ENCODE results near the gene RAB24.

The RAB24 gene

GRCh38 chr5:177296581-177296980 lies 6.9 kb downstream of the RAB24 start:
- TF ChIP-seq GLIS3 (CRISPR knock-in tag; IDR thresholded peaks at IDR 0.05) (no peak), POU6F1 (CRISPR knock-in tag; IDR thresholded peaks at IDR 0.05; ENCODE audit: borderline replicate concordance, low read depth) (no peak), OSR1 (CRISPR knock-in tag; IDR thresholded peaks at IDR 0.05) (no peak), ESRRG (CRISPR knock-in tag; IDR thresholded peaks at IDR 0.05) (no peak), ARNTL (CRISPR knock-in tag; IDR thresholded peaks at IDR 0.05; ENCODE audit: borderline replicate concordance, low read depth) (no peak), TSHZ2 (CRISPR knock-in tag; IDR thresholded peaks at IDR 0.05) (no peak), SNAI2 (CRISPR knock-in tag; IDR thresholded peaks at IDR 0.05) (no peak), BACH2 (CRISPR knock-in tag; IDR thresholded peaks at IDR 0.05; ENCODE audit: borderline replicate concordance) (no peak)
- no peak for ATAC-seq

- no peak for ATAC-seq
- TF ChIP-seq ZFP30 (CRISPR knock-in tag; IDR thresholded peaks at IDR 0.05) (no peak), ZNF565 (CRISPR knock-in tag; conservative IDR thresholded peaks at IDR 0.05; ENCODE audit: low read depth) (no peak), ZNF70 (CRISPR knock-in tag; IDR thresholded peaks at IDR 0.05) (no peak), TOX (CRISPR knock-in tag; IDR thresholded peaks at IDR 0.05; ENCODE audit: borderline replicate concordance) (no peak), OSR1 (CRISPR knock-in tag; IDR thresholded peaks at IDR 0.05) (no peak), CSDC2 (CRISPR knock-in tag; IDR thresholded peaks at IDR 0.05) (no peak), GLIS3 (CRISPR knock-in tag; IDR thresholded peaks at IDR 0.05) (no peak), ESRRG (CRISPR knock-in tag; IDR thresholded peaks at IDR 0.05) (no peak), CSRNP3 (CRISPR knock-in tag; IDR thresholded peaks at IDR 0.05) (no peak)
These were observed 7.6 kb downstream of the RAB24 start for GRCh38 chr5:177295924-177296323.

- TF ChIP-seq TOX (CRISPR knock-in tag; IDR thresholded peaks at IDR 0.05; ENCODE audit: borderline replicate concordance) (no peak), ISL1 (CRISPR knock-in tag; IDR thresholded peaks at IDR 0.05) (no peak), CSRNP3 (CRISPR knock-in tag; IDR thresholded peaks at IDR 0.05) (no peak), CREB5 (CRISPR knock-in tag; IDR thresholded peaks at IDR 0.05; ENCODE audit: low read depth) (no peak), GLIS3 (CRISPR knock-in tag; IDR thresholded peaks at IDR 0.05) (no peak), ARNTL (CRISPR knock-in tag; IDR thresholded peaks at IDR 0.05; ENCODE audit: borderline replicate concordance, low read depth) (no peak), RARB (CRISPR knock-in tag; IDR thresholded peaks at IDR 0.05) (no peak), ZC3H10 (CRISPR knock-in tag; IDR thresholded peaks at IDR 0.05) (no peak)
- ATAC-seq: no peak
These were observed 8.9 kb downstream of the RAB24 start for GRCh38 chr5:177294632-177295031.

GRCh38 chr5:177293819-177294581 lies 9.5 kb downstream of the RAB24 start:
- no peak for ATAC-seq
- TF ChIP-seq GLIS3 (CRISPR knock-in tag; IDR thresholded peaks at IDR 0.05): no peak
- no peak for TF ChIP-seq ZFP3 (CRISPR knock-in tag; IDR thresholded peaks at IDR 0.05)
- no peak for TF ChIP-seq ZFP30 (CRISPR knock-in tag; IDR thresholded peaks at IDR 0.05)
- TF ChIP-seq TOX (CRISPR knock-in tag; IDR thresholded peaks at IDR 0.05; ENCODE audit: borderline replicate concordance): no peak
- TF ChIP-seq RARB (CRISPR knock-in tag; IDR thresholded peaks at IDR 0.05): no peak
- TF ChIP-seq ESRRG (CRISPR knock-in tag; IDR thresholded peaks at IDR 0.05): no peak
- TF ChIP-seq ZNF8 (CRISPR knock-in tag; IDR thresholded peaks at IDR 0.05): no peak
- TF ChIP-seq BACH2 (CRISPR knock-in tag; IDR thresholded peaks at IDR 0.05; ENCODE audit: borderline replicate concordance): no peak
- no peak for TF ChIP-seq ZNF70 (CRISPR knock-in tag; IDR thresholded peaks at IDR 0.05)
- TF ChIP-seq PATZ1 (CRISPR knock-in tag; IDR thresholded peaks at IDR 0.05; ENCODE audit: borderline replicate concordance): no peak
- no peak for TF ChIP-seq ARNTL (CRISPR knock-in tag; IDR thresholded peaks at IDR 0.05; ENCODE audit: borderline replicate concordance, low read depth)
- no peak for TF ChIP-seq CSDC2 (CRISPR knock-in tag; IDR thresholded peaks at IDR 0.05)
- no peak for TF ChIP-seq PPARA (CRISPR knock-in tag; IDR thresholded peaks at IDR 0.05; ENCODE audit: borderline replicate concordance)
- no peak for TF ChIP-seq CREB5 (CRISPR knock-in tag; IDR thresholded peaks at IDR 0.05; ENCODE audit: low read depth)
- TF ChIP-seq SNAI2 (CRISPR knock-in tag; IDR thresholded peaks at IDR 0.05): no peak

Data from SK-N-SH treated with all-trans-retinoic acid at 6 μM for 48 hours (cell line).